ENCODE data around the gene CEP250.
"Not testable (repeated sequence)": the region's sequence is repeated elsewhere in the genome, so short reads cannot be mapped to it uniquely, and the experiment has no call there.

CEP250 gene

GRCh38 chr20:35523298-35523888 lies 68.0 kb downstream of the CEP250 start:
- no peak for DNase-seq

GRCh38 chr20:35525639-35526038 lies 70.2 kb downstream of the CEP250 start:
- DNase-seq, result no peak

GRCh38 chr20:35527122-35527769 lies 71.8 kb downstream of the CEP250 start:
- DNase-seq, result no peak

- DNase-seq, result no peak
Measured at GRCh38 chr20:35529552-35529951, 74.2 kb downstream of the CEP250 start, which contains the start of gene C20orf173. Gene C20orf173, minus strand, starts transcription at chr20:35529652. Its CDS starts 279 bp downstream, at chr20:35529373.

GRCh38 chr20:35539756-35540212 lies 84.4 kb downstream of the CEP250 start:
- DNase-seq, result peak in 2 of 58 donors; percentile 3 to 40

- no peak for DNase-seq
Measured at GRCh38 chr20:35541118-35541782, 85.9 kb downstream of the CEP250 start.

- peak; percentile 35 to 95 (median 88) for DNase-seq
Measured at GRCh38 chr20:35541783-35542662, 86.6 kb downstream of the CEP250 start, which contains the start of gene ERGIC3. Gene ERGIC3, plus strand, starts transcription at chr20:35542078. Its CDS starts 20 bp downstream, at chr20:35542098.

GRCh38 chr20:35542990-35543389 lies 87.6 kb downstream of the CEP250 start:
- no peak for DNase-seq

- no peak for DNase-seq
Measured at GRCh38 chr20:35544436-35544835, 89.0 kb downstream of the CEP250 start.

- DNase-seq, result not testable (repeated sequence)
Measured at GRCh38 chr20:35544941-35545340, 89.5 kb downstream of the CEP250 start.

- no peak for DNase-seq
Measured at GRCh38 chr20:35546127-35546526, 90.7 kb downstream of the CEP250 start.

- no peak for DNase-seq
Measured at GRCh38 chr20:35547329-35547728, 91.9 kb downstream of the CEP250 start.

GRCh38 chr20:35551503-35551902 lies 96.1 kb downstream of the CEP250 start:
- DNase-seq, result peak in 1 of 58 donors; percentile 6

- no peak for DNase-seq
Measured at GRCh38 chr20:35552914-35553313, 97.5 kb downstream of the CEP250 start.

GRCh38 chr20:35555461-35555860 lies 100.1 kb downstream of the CEP250 start:
- not testable (repeated sequence) for DNase-seq

- DNase-seq, result no peak
Measured at GRCh38 chr20:35555951-35556645, 100.7 kb downstream of the CEP250 start.

- no peak for DNase-seq
Measured at GRCh38 chr20:35556871-35557270, 101.5 kb downstream of the CEP250 start.

GRCh38 chr20:35558451-35558850 lies 103.1 kb downstream of the CEP250 start:
- no peak for DNase-seq

GRCh38 chr20:35559042-35559693 lies 103.8 kb downstream of the CEP250 start:
- no peak for DNase-seq

- DNase-seq, result no peak
Measured at GRCh38 chr20:35560105-35560511, 104.7 kb downstream of the CEP250 start.
